Peyer's patch (tissue), 4 donors: ENCODE measurements around the gene KLF13.

ENCODE experiments used
- CTCF ChIP-seq, 6 experiments: fragments of 450-650 bp in 4 of 6; fragments of 200-600 bp in 2 of 6; sonication (generic) in 1 of 6; IDR thresholded peaks; one replicate each; pipeline ENCODE4 v1.5.1; 2017 to 2019; ENCODE audit warnings: antibody characterized with exemption in 6 of 6, mild to moderate bottlenecking in 3 of 6, moderate library complexity in 1 of 6
- POLR2A ChIP-seq, 2 donors: fragments of 450-650 bp; IDR thresholded peaks; one replicate each; pipeline ENCODE4 v1.5.1; 2017; ENCODE audit warnings: antibody characterized with exemption in 2 of 2, mild to moderate bottlenecking in 2 of 2, moderate library complexity in 2 of 2

DNA sequence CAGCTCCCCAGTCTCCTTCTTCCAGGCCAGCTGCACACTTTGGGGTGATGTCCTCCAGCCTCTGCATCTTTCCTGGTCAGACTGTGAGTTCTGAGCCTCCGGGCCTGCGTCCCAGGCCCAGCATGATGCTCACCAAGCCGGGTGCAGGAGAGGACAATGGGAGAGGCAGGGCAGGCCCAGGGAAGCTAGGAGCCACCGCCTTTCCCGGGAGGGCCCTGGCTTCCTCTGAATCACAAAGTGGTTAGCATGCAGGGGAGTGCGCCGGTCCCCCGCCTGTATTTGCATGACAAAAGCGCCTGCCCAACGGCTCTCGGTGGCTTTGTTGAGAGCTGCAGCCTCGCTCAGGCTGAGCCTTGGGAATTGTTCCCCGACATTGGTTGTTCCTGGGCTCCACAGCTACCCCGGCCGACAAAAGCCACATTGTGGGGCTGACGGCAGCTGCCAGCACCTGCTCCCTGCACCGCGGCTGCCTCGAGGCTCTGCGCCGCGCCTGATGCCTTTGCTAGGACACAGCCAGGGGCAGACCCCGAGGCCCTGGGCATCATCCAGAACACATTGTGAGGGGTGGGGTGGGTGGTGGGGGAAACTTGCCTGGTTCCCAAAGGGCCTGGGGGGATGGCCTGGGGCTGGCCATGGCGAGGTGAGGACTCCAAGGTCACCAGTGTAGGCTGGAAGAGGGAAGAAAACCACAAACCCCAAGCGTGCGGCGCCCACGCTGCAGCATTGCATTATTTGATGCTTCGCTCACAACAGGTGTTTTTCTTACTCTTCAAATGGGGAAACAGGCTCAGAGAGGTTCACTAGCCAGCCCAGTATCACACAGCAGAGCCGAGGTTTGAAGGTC, 20.0 kb upstream of the KLF13 start:
- TF ChIP-seq CTCF (IDR thresholded peaks at IDR 0.05) (no peak), POLR2A (IDR thresholded peaks at IDR 0.05) (no peak)
